ENCODE measurements around the gene FBXL13.

Gene FBXL13

GRCh38 chr7:102935450-102936115 lies 139.0 kb downstream of the FBXL13 start:
- Mint-ChIP-seq H3K4me3 (no peak overlapping the region), H3K36me3 (ENCODE audit: low read depth) (no peaks in the 10 kb centered on the region), H3K9me3 (no peaks in the 10 kb centered on the region), H3K4me1 (ENCODE audit: low read depth) (no peaks in the 10 kb centered on the region), H3K27ac (no peak overlapping the region), H3K27me3 (ENCODE audit: low read depth) (no peaks in the 10 kb centered on the region)

GRCh38 chr7:102934701-102935100 lies 139.9 kb downstream of the FBXL13 start:
- Mint-ChIP-seq H3K36me3 (ENCODE audit: low read depth) (no peaks in the 10 kb centered on the region), H3K4me1 (ENCODE audit: low read depth) (no peaks in the 10 kb centered on the region), H3K9me3 (no peaks in the 10 kb centered on the region), H3K4me3 (no peak overlapping the region), H3K27me3 (ENCODE audit: low read depth) (no peaks in the 10 kb centered on the region), H3K27ac (no peak overlapping the region)

DNA sequence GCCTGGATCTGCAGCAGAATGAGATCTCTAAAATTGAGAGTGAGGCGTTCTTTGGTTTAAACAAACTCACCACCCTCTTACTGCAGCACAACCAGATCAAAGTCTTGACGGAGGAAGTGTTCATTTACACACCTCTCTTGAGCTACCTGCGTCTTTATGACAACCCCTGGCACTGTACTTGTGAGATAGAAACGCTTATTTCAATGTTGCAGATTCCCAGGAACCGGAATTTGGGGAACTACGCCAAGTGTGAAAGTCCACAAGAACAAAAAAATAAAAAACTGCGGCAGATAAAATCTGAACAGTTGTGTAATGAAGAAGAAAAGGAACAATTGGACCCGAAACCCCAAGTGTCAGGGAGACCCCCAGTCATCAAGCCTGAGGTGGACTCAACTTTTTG lies 140.4 kb downstream of the FBXL13 start:
- Mint-ChIP-seq H3K4me1 (ENCODE audit: low read depth) (no peaks in the 10 kb centered on the region), H3K27me3 (ENCODE audit: low read depth) (no peaks in the 10 kb centered on the region), H3K4me3 (no peak overlapping the region)

GRCh38 chr7:102933763-102934162 lies 140.8 kb downstream of the FBXL13 start:
- H3K4me1 Mint-ChIP-seq (ENCODE audit: low read depth) = no peaks in the 10 kb centered on the region
- no peaks in the 10 kb centered on the region for H3K9me3 Mint-ChIP-seq
- no peaks in the 10 kb centered on the region for H3K36me3 Mint-ChIP-seq (ENCODE audit: low read depth)
- no peak overlapping the region for H3K4me3 Mint-ChIP-seq
- no peaks in the 10 kb centered on the region for H3K27me3 Mint-ChIP-seq (ENCODE audit: low read depth)
- no peak overlapping the region for H3K27ac Mint-ChIP-seq

More for the DNA sequence above, 140.4 kb downstream of the FBXL13 start:
- H3K27ac Mint-ChIP-seq = no peak overlapping the region
- H3K36me3 Mint-ChIP-seq (ENCODE audit: low read depth) = no peaks in the 10 kb centered on the region
- H3K9me3 Mint-ChIP-seq = no peaks in the 10 kb centered on the region

DNA sequence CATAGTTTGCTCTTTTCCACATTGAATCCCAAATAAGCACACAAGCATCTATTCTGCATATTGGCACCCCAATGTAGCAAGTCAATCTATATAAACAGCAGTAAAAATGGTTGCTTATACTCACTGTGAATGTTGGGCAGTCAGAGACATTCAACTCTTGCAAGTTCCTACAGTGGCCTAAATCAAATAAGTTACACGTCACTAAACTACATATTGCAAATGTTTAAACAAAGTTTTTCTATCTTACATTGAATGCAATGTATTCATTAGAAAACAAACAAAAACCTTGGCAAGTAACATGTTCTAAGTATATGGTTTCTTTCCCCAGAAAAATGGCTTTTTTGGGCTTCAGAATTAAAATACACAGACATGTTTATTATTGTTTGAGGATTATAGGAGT lies 142.8 kb downstream of the FBXL13 start:
- H3K4me1 Mint-ChIP-seq (ENCODE audit: low read depth) = no peaks in the 10 kb centered on the region
- H3K27me3 Mint-ChIP-seq (ENCODE audit: low read depth) = no peaks in the 10 kb centered on the region
- H3K36me3 Mint-ChIP-seq (ENCODE audit: low read depth) = no peaks in the 10 kb centered on the region
- no peak overlapping the region for H3K27ac Mint-ChIP-seq
- H3K9me3 Mint-ChIP-seq = no peaks in the 10 kb centered on the region
- no peak overlapping the region for H3K4me3 Mint-ChIP-seq

- no peaks in the 10 kb centered on the region for H3K36me3 Mint-ChIP-seq (ENCODE audit: low read depth)
- H3K4me3 Mint-ChIP-seq = no peak overlapping the region
- H3K9me3 Mint-ChIP-seq = no peaks in the 10 kb centered on the region
- H3K4me1 Mint-ChIP-seq (ENCODE audit: low read depth) = no peaks in the 10 kb centered on the region
- no peaks in the 10 kb centered on the region for H3K27me3 Mint-ChIP-seq (ENCODE audit: low read depth)
- H3K27ac Mint-ChIP-seq = no peak overlapping the region
These were observed 147.2 kb downstream of the FBXL13 start for GRCh38 chr7:102927312-102927933.

GRCh38 chr7:102926783-102927140 lies 147.8 kb downstream of the FBXL13 start:
- Mint-ChIP-seq H3K27ac (no peak overlapping the region), H3K4me1 (ENCODE audit: low read depth) (no peaks in the 10 kb centered on the region), H3K27me3 (ENCODE audit: low read depth) (no peaks in the 10 kb centered on the region), H3K9me3 (no peaks in the 10 kb centered on the region), H3K36me3 (ENCODE audit: low read depth) (no peaks in the 10 kb centered on the region), H3K4me3 (no peak overlapping the region)

GRCh38 chr7:102925976-102926782 lies 148.4 kb downstream of the FBXL13 start:
- Mint-ChIP-seq H3K27me3 (ENCODE audit: low read depth) (no peaks in the 10 kb centered on the region), H3K4me3 (no peak overlapping the region), H3K27ac (no peak overlapping the region), H3K36me3 (ENCODE audit: low read depth) (no peaks in the 10 kb centered on the region), H3K4me1 (ENCODE audit: low read depth) (no peaks in the 10 kb centered on the region), H3K9me3 (no peaks in the 10 kb centered on the region)

DNA sequence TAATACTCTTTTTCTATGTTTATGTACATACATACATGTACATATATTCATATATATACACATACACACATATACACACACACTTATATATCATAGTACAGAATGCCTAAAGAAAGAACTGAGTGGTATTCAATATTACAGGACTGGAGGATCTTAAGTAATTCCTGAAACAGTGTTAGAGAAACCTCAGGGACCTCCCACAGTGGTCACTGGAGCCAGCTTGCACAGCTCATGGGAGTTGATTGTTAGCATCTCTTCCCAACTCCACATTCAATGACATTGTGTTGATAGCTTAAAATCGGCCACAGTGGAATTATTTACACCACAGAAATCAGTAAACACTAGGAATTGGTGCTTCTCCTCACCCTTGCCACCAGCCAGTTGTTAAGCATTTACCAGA lies 155.8 kb downstream of the FBXL13 start:
- Mint-ChIP-seq H3K9me3 (no peaks in the 10 kb centered on the region), H3K4me3 (no peak overlapping the region), H3K27ac (no peak overlapping the region), H3K4me1 (ENCODE audit: low read depth) (no peaks in the 10 kb centered on the region), H3K27me3 (ENCODE audit: low read depth) (no peaks in the 10 kb centered on the region), H3K36me3 (ENCODE audit: low read depth) (no peaks in the 10 kb centered on the region)

DNA sequence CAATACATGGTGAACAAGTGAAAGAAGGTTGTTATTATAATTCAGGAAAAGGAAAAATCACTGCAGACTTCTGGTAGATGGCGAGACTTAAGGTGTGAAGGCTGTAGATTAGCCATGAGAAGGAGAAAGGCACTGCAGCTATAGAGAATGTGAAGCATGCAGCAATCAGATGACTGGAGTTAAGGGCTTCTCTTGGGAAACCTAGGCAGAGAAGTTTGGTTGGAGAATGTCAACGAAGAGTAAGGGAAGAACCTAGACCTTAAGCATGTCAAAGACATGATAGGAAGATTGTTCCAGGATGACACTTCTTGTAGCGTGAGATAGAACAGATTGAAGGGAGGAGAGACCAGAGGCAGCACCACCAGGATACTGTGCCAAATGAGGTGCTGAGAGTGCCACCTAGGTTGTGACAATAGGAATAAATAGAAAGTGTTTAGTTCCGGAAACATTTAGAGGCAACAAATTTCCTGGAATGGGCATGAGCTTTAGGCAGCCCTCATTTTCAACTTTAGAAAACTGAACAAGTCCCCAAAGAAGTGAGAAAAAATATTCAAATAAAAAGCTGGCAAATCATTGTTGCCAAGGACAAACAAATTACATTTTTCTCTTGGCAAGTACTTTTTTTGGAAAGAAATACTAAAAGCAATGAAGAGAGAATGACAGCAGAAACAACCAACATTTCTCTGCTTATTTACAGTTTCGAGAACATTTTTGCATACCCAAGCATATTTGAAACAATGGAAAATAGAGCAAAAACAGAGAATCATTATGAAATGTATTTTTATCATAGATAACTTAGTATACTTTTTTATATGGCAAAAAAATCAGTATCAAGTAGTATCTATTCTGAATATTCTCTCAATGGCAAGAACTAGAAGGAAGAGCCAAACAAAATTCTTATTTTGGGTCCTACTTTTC lies 156.9 kb downstream of the FBXL13 start:
- no peaks in the 10 kb centered on the region for H3K4me1 Mint-ChIP-seq (ENCODE audit: low read depth)
- H3K36me3 Mint-ChIP-seq (ENCODE audit: low read depth) = no peaks in the 10 kb centered on the region
- H3K4me3 Mint-ChIP-seq = no peak overlapping the region
- no peaks in the 10 kb centered on the region for H3K27me3 Mint-ChIP-seq (ENCODE audit: low read depth)
- H3K27ac Mint-ChIP-seq = no peak overlapping the region
- no peaks in the 10 kb centered on the region for H3K9me3 Mint-ChIP-seq

- H3K4me1 Mint-ChIP-seq (ENCODE audit: low read depth) = no peaks in the 10 kb centered on the region
- no peaks in the 10 kb centered on the region for H3K9me3 Mint-ChIP-seq
- H3K27ac Mint-ChIP-seq = no peak overlapping the region
- H3K36me3 Mint-ChIP-seq (ENCODE audit: low read depth) = no peaks in the 10 kb centered on the region
- no peak overlapping the region for H3K4me3 Mint-ChIP-seq
- H3K27me3 Mint-ChIP-seq (ENCODE audit: low read depth) = no peaks in the 10 kb centered on the region
These were observed 157.7 kb downstream of the FBXL13 start for GRCh38 chr7:102916881-102917280.

DNA sequence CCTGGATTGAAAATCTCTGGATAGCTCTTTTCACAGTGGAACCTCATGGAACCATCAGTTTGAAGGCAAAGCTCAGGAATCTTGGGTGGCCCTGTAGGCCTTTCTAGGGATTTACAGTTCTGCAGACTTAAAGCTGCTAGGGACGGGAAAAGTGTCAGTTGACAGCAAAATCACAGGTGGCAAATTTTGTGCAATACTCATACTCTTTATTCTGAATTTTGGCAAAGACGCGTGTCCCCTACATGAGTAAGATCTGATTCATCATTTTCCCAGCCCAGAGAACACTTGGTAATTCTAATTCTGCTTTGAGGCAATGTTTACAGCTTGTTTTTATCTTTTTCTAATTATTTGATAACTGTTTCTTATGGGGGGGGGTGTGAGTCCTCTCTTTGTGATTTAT lies 158.2 kb downstream of the FBXL13 start:
- Mint-ChIP-seq H3K27ac (no peak overlapping the region), H3K36me3 (ENCODE audit: low read depth) (no peaks in the 10 kb centered on the region), H3K4me1 (ENCODE audit: low read depth) (no peaks in the 10 kb centered on the region), H3K9me3 (no peaks in the 10 kb centered on the region), H3K27me3 (ENCODE audit: low read depth) (no peaks in the 10 kb centered on the region), H3K4me3 (no peak overlapping the region)

GRCh38 chr7:102914585-102914984 lies 160.0 kb downstream of the FBXL13 start:
- no peaks in the 10 kb centered on the region for H3K9me3 Mint-ChIP-seq
- no peak overlapping the region for H3K4me3 Mint-ChIP-seq
- H3K4me1 Mint-ChIP-seq (ENCODE audit: low read depth) = no peaks in the 10 kb centered on the region
- H3K27me3 Mint-ChIP-seq (ENCODE audit: low read depth) = peaks cover 6% of the 10 kb centered on the region
- H3K36me3 Mint-ChIP-seq (ENCODE audit: low read depth) = no peaks in the 10 kb centered on the region
- no peak overlapping the region for H3K27ac Mint-ChIP-seq

- Mint-ChIP-seq H3K4me3 (no peak overlapping the region), H3K4me1 (ENCODE audit: low read depth) (no peaks in the 10 kb centered on the region), H3K9me3 (no peaks in the 10 kb centered on the region), H3K36me3 (ENCODE audit: low read depth) (no peaks in the 10 kb centered on the region), H3K27me3 (ENCODE audit: low read depth) (peaks cover 6% of the 10 kb centered on the region), H3K27ac (no peak overlapping the region)
These were observed 160.8 kb downstream of the FBXL13 start for GRCh38 chr7:102913826-102914225.
